Uterus (tissue), 4 donors: ENCODE measurements around the gene EML1. TPM values are rescaled to one million over a fixed set of nuclear protein-coding genes. Genes with fewer than 3 reads are reported as not detected.
A peak's percentile ranks its signal among the peaks of the same experiment; 100 is the strongest.

Experiments
- DNase-seq, 2 donors: peaks; one replicate each; pipeline ENCODE4 v3.0.0-alpha.2; 2019 to 2020
- H3K27ac ChIP-seq, 2 donors: fragments of 200-600 bp; sonication (generic); 1 replicate in 1 of 2; 2 replicates in 1 of 2; pipeline ENCODE4 v1.5.1; 2016 to 2018
- H3K27me3 ChIP-seq, 2 donors: fragments of 200-600 bp; sonication (generic); one replicate each; pipeline ENCODE4 v1.5.1; 2018 to 2019; ENCODE audit warnings: control low read depth in 1 of 2
- H3K36me3 ChIP-seq, 2 donors: fragments of 200-600 bp; sonication (generic); one replicate each; pipeline ENCODE4 v1.5.1; 2019; ENCODE audit warnings: control low read depth in 1 of 2
- H3K4me1 ChIP-seq, 2 donors: fragments of 200-600 bp; sonication (generic); one replicate each; pipeline ENCODE4 v1.5.1; 2018 to 2019; ENCODE audit warnings: control low read depth in 1 of 2
- H3K4me3 ChIP-seq, 2 donors: fragments of 200-600 bp; sonication (generic); 1 replicate in 1 of 2; 2 replicates in 1 of 2; pipeline ENCODE4 v1.5.1; 2018 to 2019; ENCODE audit warnings: mild to moderate bottlenecking in 1 of 2
- H3K9me3 ChIP-seq, 2 donors: fragments of 200-600 bp; sonication (generic); one replicate each; pipeline ENCODE4 v1.5.1; 2019; ENCODE audit warnings: control low read depth in 1 of 2
- CTCF ChIP-seq, 4 experiments: fragments of 200-600 bp in 2 of 4; fragments of 450-650 bp in 2 of 4; sonication (generic) in 2 of 4; IDR thresholded peaks; one replicate each; pipeline ENCODE4 v1.5.1; 2016 to 2019; ENCODE audit warnings: antibody characterized with exemption in 4 of 4, mild to moderate bottlenecking in 2 of 4, moderate library complexity in 1 of 4
- POLR2A ChIP-seq, 2 donors: fragments of 450-650 bp; IDR thresholded peaks; one replicate each; pipeline ENCODE4 v1.6.1; 2016; ENCODE audit warnings: antibody characterized with exemption in 2 of 2, mild to moderate bottlenecking in 1 of 2, moderate library complexity in 1 of 2
- intact Hi-C: fragments of 100-400 bp; cut with DNase I; formaldehyde crosslinking; loops from one replicate; pipeline ENCODE4 v1.15.1; 2023; ENCODE audit warnings: low total_unique reads
- total RNA-seq, 4 donors: library from RNA; depleted of rRNA in 3 of 4; stranded (reverse); fragments of >200 nt in 3 of 4; gene quantifications; one replicate each; pipeline versions ENCODE4 v1.1.0 to v1.2.4, GENCODE V29; 2014 to 2023
- donor health status: DM: yes; HTN: yes; CAD: no.

EML1 gene
- total RNA-seq, 4 donors from 2014 or later, result 51.4 to 184 (median 84.4) TPM

GRCh38 chr14:99818503-99819036 lies 25.4 kb downstream of the EML1 start:
- no peak overlapping the region for H3K27ac ChIP-seq
- no peaks in the 10 kb centered on the region for H3K9me3 ChIP-seq
- no peak for DNase-seq
- H3K4me1 ChIP-seq, result no peaks in the 10 kb centered on the region
- H3K27me3 ChIP-seq, result no peaks in the 10 kb centered on the region
- no peak overlapping the region for H3K4me3 ChIP-seq
- H3K36me3 ChIP-seq, result no peaks in the 10 kb centered on the region
- intact Hi-C loops, result no loop called here
- no peak for TF ChIP-seq CTCF (IDR thresholded peaks at IDR 0.05)
- TF ChIP-seq POLR2A (IDR thresholded peaks at IDR 0.05), result no peak

GRCh38 chr14:99819514-99819913 lies 26.3 kb downstream of the EML1 start:
- Histone ChIP-seq H3K36me3 (no peaks in the 10 kb centered on the region), H3K4me1 (no peaks in the 10 kb centered on the region), H3K4me3 (peak overlapping the region in 1 of 2 donors; percentile 8), H3K27ac (peak overlapping the region; percentile 40 to 70), H3K9me3 (no peaks in the 10 kb centered on the region), H3K27me3 (no peaks in the 10 kb centered on the region)
- intact Hi-C loops, result no loop called here
- peak; percentile 36 to 38 for DNase-seq
- no peak for TF ChIP-seq CTCF (IDR thresholded peaks at IDR 0.05)
- TF ChIP-seq POLR2A (IDR thresholded peaks at IDR 0.05), result no peak

- no peaks in the 10 kb centered on the region for H3K4me1 ChIP-seq
- TF ChIP-seq CTCF (IDR thresholded peaks at IDR 0.05), result no peak
- no peak for TF ChIP-seq POLR2A (IDR thresholded peaks at IDR 0.05)
Measured at GRCh38 chr14:99820702-99821331, 27.6 kb downstream of the EML1 start.

GRCh38 chr14:99821519-99822508 lies 28.6 kb downstream of the EML1 start:
- no peaks in the 10 kb centered on the region for H3K27me3 ChIP-seq
- TF ChIP-seq CTCF (IDR thresholded peaks at IDR 0.05) (no peak), POLR2A (IDR thresholded peaks at IDR 0.05) (no peak)
- no peak overlapping the region for H3K27ac ChIP-seq
- no peak overlapping the region for H3K4me3 ChIP-seq
- no peaks in the 10 kb centered on the region for H3K36me3 ChIP-seq
- no peaks in the 10 kb centered on the region for H3K4me1 ChIP-seq
- intact Hi-C loops, result no loop called here
- DNase-seq, result peak; percentile 30 to 34
- no peaks in the 10 kb centered on the region for H3K9me3 ChIP-seq

More at GRCh38 chr14:99820702-99821331, 27.6 kb downstream of the EML1 start:
- no peaks in the 10 kb centered on the region for H3K9me3 ChIP-seq
- H3K27me3 ChIP-seq, result no peaks in the 10 kb centered on the region
- H3K36me3 ChIP-seq, result no peaks in the 10 kb centered on the region
- no peak overlapping the region for H3K27ac ChIP-seq
- DNase-seq, result no peak
- no peak overlapping the region for H3K4me3 ChIP-seq
- intact Hi-C loops, result no loop called here
